ENCODE measurements around the gene LTV1. TPM values are rescaled to one million over a fixed set of nuclear protein-coding genes. Genes with fewer than 3 reads are reported as not detected.

The LTV1 gene
- total and polyA plus RNA-seq, 2 donors (not counting 1 experiment from before 2014, with no cell fraction given): 7.8 to 27.3 TPM

GRCh38 chr6:143882401-143882930 lies 39.3 kb downstream of the LTV1 start:
- DNase-seq: no peak
- TF ChIP-seq EZH2 (IDR thresholded peaks at IDR 0.05; ENCODE audit: borderline replicate concordance, insufficient read depth, low read depth, low read length, poor library complexity, severe bottlenecking) (no peak), CTCF (IDR thresholded peaks at IDR 0.05) (no peak)
- Histone ChIP-seq H3K4me2 (replicated peaks; ENCODE audit: low read depth, low read length, poor library complexity, severe bottlenecking) (no peak overlapping the region), H3K9ac (ENCODE audit: low read length) (no peak overlapping the region), H3K36me3 (replicated peaks in 1 of 2; ENCODE audit: control extremely low read depth in 1 of 2, control insufficient read depth in 1 of 2, extremely low read depth in 1 of 2, insufficient read depth in 2 of 2, low read length in 1 of 2) (peaks cover 0 to 4% of the 10 kb centered on the region in 2 experiments), H4K20me1 (ENCODE audit: control insufficient read depth, insufficient read depth, low read length, poor library complexity, severe bottlenecking) (no peaks in the 10 kb centered on the region), H3K4me1 (ENCODE audit: control insufficient read depth in 2 of 2, insufficient read depth in 2 of 2, low read length in 2 of 2) (no peaks in the 10 kb centered on the region), H3K27me3 (replicated peaks in 1 of 4; ENCODE audit: control extremely low read depth in 1 of 4, control insufficient read depth in 3 of 4, insufficient read depth in 4 of 4, low read length in 3 of 4) (no peaks in the 10 kb centered on the region), H3K9me3 (ENCODE audit: control extremely low read depth in 1 of 3, control insufficient read depth in 2 of 3, insufficient read depth in 1 of 3, low read length in 2 of 3) (peaks cover 0 to 7% (median 0%) of the 10 kb centered on the region in 3 donors), H3K79me2 (ENCODE audit: control insufficient read depth, insufficient read depth, low read length) (no peaks in the 10 kb centered on the region), H2AFZ (ENCODE audit: insufficient read depth, low read depth, low read length, poor library complexity, severe bottlenecking) (no peak overlapping the region), H3K27ac (ENCODE audit: low read length in 2 of 2) (no peak overlapping the region), H3K4me3 (ENCODE audit: control extremely low read depth in 1 of 5, extremely low read depth in 1 of 5, insufficient read depth in 1 of 5, low read depth in 2 of 5, low read length in 4 of 5) (no peak overlapping the region)
- no peak overlapping the region for H3K27ac Mint-ChIP-seq
- CTCF ChIA-PET: no interaction called here
- intact Hi-C loops (cut with micrococcal nuclease): no loop called here
- H3K4me1 Mint-ChIP-seq: no peaks in the 10 kb centered on the region
- no peaks in the 10 kb centered on the region for H3K9me3 Mint-ChIP-seq (ENCODE audit: insufficient read depth)
- 100% methylated on average over 2 of the region's 2 CpGs for WGBS (ENCODE audit: insufficient coverage)
- H3K4me3 Mint-ChIP-seq: no peak overlapping the region
- POLR2A ChIA-PET: no interaction called here
- no peak for ATAC-seq (ENCODE audit: low read depth)
- no peaks in the 10 kb centered on the region for H3K27me3 Mint-ChIP-seq

GRCh38 chr6:143884216-143884900 lies 41.2 kb downstream of the LTV1 start:
- POLR2A ChIA-PET: no interaction called here
- 88% methylated on average over 4 of the region's 7 CpGs for WGBS (ENCODE audit: insufficient coverage)

More at GRCh38 chr6:143884216-143884900, 41.2 kb downstream of the LTV1 start:
- peaks cover 0 to 4% of the 10 kb centered on the region in 2 experiments for H3K36me3 ChIP-seq (replicated peaks in 1 of 2; ENCODE audit: control extremely low read depth in 1 of 2, control insufficient read depth in 1 of 2, extremely low read depth in 1 of 2, insufficient read depth in 2 of 2, low read length in 1 of 2)
- H3K4me3 ChIP-seq (ENCODE audit: control extremely low read depth in 1 of 5, extremely low read depth in 1 of 5, insufficient read depth in 1 of 5, low read depth in 2 of 5, low read length in 4 of 5): no peak overlapping the region
- H3K27ac Mint-ChIP-seq: no peak overlapping the region
- no peak for DNase-seq
- CTCF ChIA-PET: interaction anchor here (0.6 kb wide), 1 partner anchor 41 kb away, joined by 3 read pairs; no protein-coding TSS in a partner anchor
- H3K79me2 ChIP-seq (ENCODE audit: control insufficient read depth, insufficient read depth, low read length): no peaks in the 10 kb centered on the region
- intact Hi-C loops (cut with micrococcal nuclease): no loop called here
- TF ChIP-seq EZH2 (IDR thresholded peaks at IDR 0.05; ENCODE audit: borderline replicate concordance, insufficient read depth, low read depth, low read length, poor library complexity, severe bottlenecking) (no peak), CTCF (IDR thresholded peaks at IDR 0.05) (no peak)
- H3K27me3 ChIP-seq (replicated peaks in 1 of 4; ENCODE audit: control extremely low read depth in 1 of 4, control insufficient read depth in 3 of 4, insufficient read depth in 4 of 4, low read length in 3 of 4): no peaks in the 10 kb centered on the region
- H3K4me3 Mint-ChIP-seq: no peak overlapping the region
- H3K9me3 Mint-ChIP-seq (ENCODE audit: insufficient read depth): no peaks in the 10 kb centered on the region
- H2AFZ ChIP-seq (ENCODE audit: insufficient read depth, low read depth, low read length, poor library complexity, severe bottlenecking): no peak overlapping the region
- H3K27me3 Mint-ChIP-seq: no peaks in the 10 kb centered on the region
- ATAC-seq (ENCODE audit: low read depth): no peak
- H3K4me1 ChIP-seq (ENCODE audit: control insufficient read depth in 2 of 2, insufficient read depth in 2 of 2, low read length in 2 of 2): no peaks in the 10 kb centered on the region
- H3K9ac ChIP-seq (ENCODE audit: low read length): no peak overlapping the region
- no peaks in the 10 kb centered on the region for H4K20me1 ChIP-seq (ENCODE audit: control insufficient read depth, insufficient read depth, low read length, poor library complexity, severe bottlenecking)
- no peak overlapping the region for H3K4me2 ChIP-seq (replicated peaks; ENCODE audit: low read depth, low read length, poor library complexity, severe bottlenecking)
- no peaks in the 10 kb centered on the region for H3K9me3 ChIP-seq (ENCODE audit: control extremely low read depth in 1 of 3, control insufficient read depth in 2 of 3, insufficient read depth in 1 of 3, low read length in 2 of 3)
- no peaks in the 10 kb centered on the region for H3K4me1 Mint-ChIP-seq
- no peak overlapping the region for H3K27ac ChIP-seq (ENCODE audit: low read length in 2 of 2)

All from B cell (primary cell).